SK-N-SH (cell line): ENCODE measurements around the gene KIF1A. TPM values are rescaled to one million over a fixed set of nuclear protein-coding genes. Genes with fewer than 3 reads are reported as not detected.

Experiments
- CTCF ChIA-PET: fragments of 300-600, 350-600 bp; formaldehyde crosslinking; extraction: SDS; loops from one replicate; lab custom pipeline; 2021; lab: Yijun Ruan, JAX
- POLR2A ChIA-PET: fragments of 350-600 bp; sonication (Branson Sonifier 250); formaldehyde crosslinking; extraction: SDS; loops from one replicate; lab custom pipeline; 2020; ENCODE audit warnings: antibody characterized with exemption, inconsistent platforms; lab: Yijun Ruan, JAX
- DNase-seq: peaks from one replicate; pipeline ENCODE4 v3.0.0; 2012
- H2AFZ ChIP-seq: fragments of 200-600 bp; sonication (generic); 2 replicates; pipeline ENCODE4 v1.8.1; 2016; ENCODE audit warnings: antibody characterized with exemption, mild to moderate bottlenecking, low read depth
- H3F3A ChIP-seq: fragments of 200-600 bp; sonication (generic); replicated peaks from 2 replicates; pipeline ENCODE3; 2016; ENCODE audit warnings: antibody characterized with exemption, mild to moderate bottlenecking; ENCODE audit not compliant: insufficient read depth
- H3K27ac ChIP-seq, 2 experiments: fragments of 200-500 bp in 1 of 2; fragments of 200-600 bp in 1 of 2; sonication (Bioruptor generic) in 1 of 2; sonication (generic), shearing (Covaris generic) in 1 of 2; 2 replicates each; pipeline versions ENCODE4 v1.5.1 to v1.6.1; 2014 to 2016; ENCODE audit warnings: low read depth in 2 of 2, inconsistent platforms in 1 of 2, low read length in 1 of 2, mild to moderate bottlenecking in 1 of 2, mixed read lengths in 1 of 2
- H3K27me3 ChIP-seq: fragments of 200-600 bp; sonication (generic), shearing (Covaris generic); 2 replicates; pipeline ENCODE4 v1.6.1; 2016; ENCODE audit warnings: mixed run types; ENCODE audit not compliant: insufficient read depth
- H3K36me3 ChIP-seq, 2 experiments: fragments of 200-500 bp in 1 of 2; fragments of 200-600 bp in 1 of 2; sonication (Bioruptor generic) in 1 of 2; sonication (generic) in 1 of 2; replicated peaks in 1 of 2; 2 replicates each; pipeline versions ENCODE3 to v1.5.1; 2014 to 2016; ENCODE audit warnings: low read length in 1 of 2, mild to moderate bottlenecking in 1 of 2; ENCODE audit not compliant: insufficient read depth in 2 of 2, control insufficient read depth in 1 of 2
- H3K4me1 ChIP-seq, 2 experiments: fragments of 200-500 bp in 1 of 2; fragments of 200-600 bp in 1 of 2; sonication (Bioruptor generic) in 1 of 2; sonication (generic), shearing (Covaris generic) in 1 of 2; 2 replicates each; pipeline versions ENCODE4 v1.5.1 to v1.6.1; 2014 to 2016; ENCODE audit warnings: low read depth in 1 of 2, low read length in 1 of 2, mixed run types in 1 of 2; ENCODE audit not compliant: insufficient read depth in 2 of 2, control insufficient read depth in 1 of 2
- H3K4me2 ChIP-seq: fragments of 200-600 bp; sonication (generic), shearing (Covaris generic); 2 replicates; pipeline ENCODE4 v1.6.1; 2017; ENCODE audit warnings: mixed run types
- H3K4me3 ChIP-seq, 2 experiments: fragments of 200-500 bp in 1 of 2; fragments of 200-600 bp in 1 of 2; sonication (Bioruptor generic) in 1 of 2; sonication (generic), shearing (Covaris generic) in 1 of 2; 2 replicates each; pipeline versions ENCODE4 v1.5.1 to v1.8.1; 2014 to 2016; ENCODE audit warnings: low read depth in 2 of 2, inconsistent platforms in 1 of 2, low read length in 1 of 2, mild to moderate bottlenecking in 1 of 2, mixed read lengths in 1 of 2, moderate library complexity in 1 of 2
- H3K79me2 ChIP-seq: fragments of 200-600 bp; sonication (generic); 2 replicates; pipeline ENCODE4 v1.8.1; 2017; ENCODE audit warnings: mild to moderate bottlenecking; ENCODE audit not compliant: insufficient read depth
- H3K9ac ChIP-seq: fragments of 200-600 bp; sonication (generic); 2 replicates; pipeline ENCODE4 v1.6.1; 2017; ENCODE audit warnings: mixed run types
- H3K9me2 ChIP-seq: fragments of 200-600 bp; sonication (generic); 2 replicates; pipeline ENCODE4 v1.6.1; 2017; ENCODE audit warnings: mixed run types
- H3K9me3 ChIP-seq: fragments of 200-600 bp; sonication (generic); 2 replicates; pipeline ENCODE4 v1.6.1; 2017; ENCODE audit warnings: mixed run types, mild to moderate bottlenecking, moderate library complexity
- H4K20me1 ChIP-seq: fragments of 200-600 bp; sonication (generic); 2 replicates; pipeline ENCODE4 v1.6.1; 2017; ENCODE audit warnings: mild to moderate bottlenecking, mixed run types; ENCODE audit not compliant: insufficient read depth
- EZH2phosphoT487 ChIP-seq: fragments of 200-600 bp; sonication (generic); IDR thresholded peaks from 2 replicates; pipeline ENCODE4 v1.6.1; 2017; ENCODE audit warnings: low read depth, mixed run types, mild to moderate bottlenecking, antibody characterized with exemption, moderate library complexity, borderline replicate concordance
- FOSL2 ChIP-seq: IDR thresholded peaks from 2 replicates; pipeline ENCODE4 v1.4.0; 2012; ENCODE audit warnings: low read depth, mild to moderate bottlenecking, moderate library complexity, borderline replicate concordance
- FOXJ3 ChIP-seq: sonication (generic); formaldehyde crosslinking; IDR thresholded peaks from 2 replicates; pipeline ENCODE4 v1.5.1; 2020; ENCODE audit warnings: mild to moderate bottlenecking, missing genetic modification reagents
- FOXM1 ChIP-seq: IDR thresholded peaks from 2 replicates; pipeline ENCODE4 v1.4.0; 2012; ENCODE audit warnings: low read depth, mild to moderate bottlenecking
- GABPA ChIP-seq: IDR thresholded peaks from 2 replicates; pipeline ENCODE4 v1.4.0; 2012; ENCODE audit warnings: low read depth, mild to moderate bottlenecking
- GATA2 ChIP-seq: sonication (generic); formaldehyde crosslinking; IDR thresholded peaks from 2 replicates; pipeline ENCODE4 v1.5.0; 2020; ENCODE audit warnings: mild to moderate bottlenecking, missing genetic modification reagents
- JUND ChIP-seq: IDR thresholded peaks from 2 replicates; pipeline ENCODE4 v1.4.0; 2012
- MAX ChIP-seq: IDR thresholded peaks from 2 replicates; pipeline ENCODE4 v1.4.0; 2012; ENCODE audit warnings: low read depth
- MEF2A ChIP-seq: IDR thresholded peaks from 2 replicates; pipeline ENCODE4 v1.4.0; 2012; ENCODE audit warnings: low read depth, borderline replicate concordance
- PBX3 ChIP-seq: IDR thresholded peaks from 2 replicates; pipeline ENCODE4; 2012
- REST ChIP-seq: IDR thresholded peaks from 2 replicates; pipeline ENCODE4 v1.6.1; 2012; ENCODE audit warnings: mild to moderate bottlenecking, low read depth, low read length, moderate library complexity
- RFX5 ChIP-seq: IDR thresholded peaks from 2 replicates; pipeline ENCODE4 v1.6.1; 2012; ENCODE audit warnings: mild to moderate bottlenecking, improper control_type of control experiment, low read length
- RXRA ChIP-seq: IDR thresholded peaks from 2 replicates; pipeline ENCODE4 v1.4.0; 2012; ENCODE audit warnings: low read depth, mild to moderate bottlenecking, borderline replicate concordance
- SIN3A ChIP-seq: IDR thresholded peaks from 2 replicates; pipeline ENCODE4 v1.6.1; 2012; ENCODE audit warnings: low read depth, mild to moderate bottlenecking, low read length, moderate library complexity, borderline replicate concordance
- SMC3 ChIP-seq: IDR thresholded peaks from 2 replicates; pipeline ENCODE4 v1.6.1; 2012; ENCODE audit warnings: low read depth, low read length, improper control_type of control experiment
- TEAD4 ChIP-seq: IDR thresholded peaks from 2 replicates; pipeline ENCODE4 v1.4.0; 2012; ENCODE audit warnings: mild to moderate bottlenecking, borderline replicate concordance; ENCODE audit not compliant: insufficient read depth
- USF2 ChIP-seq: fragments of 150-350 bp; IDR thresholded peaks from 2 replicates; pipeline ENCODE4 v1.6.1; 2017; ENCODE audit warnings: antibody characterized with exemption, low read length, low read depth, borderline replicate concordance
- YY1 ChIP-seq: IDR thresholded peaks from 2 replicates; pipeline ENCODE4 v1.4.0; 2012; ENCODE audit warnings: low read depth, mild to moderate bottlenecking
- WGBS: methylation state at CpG from one replicate; pipeline ENCODE4 v1.1.6; 2017; ENCODE audit warnings: low lambda C conversion rate; 5-methylcytosine and 5-hydroxymethylcytosine counted together
- polyA plus RNA-seq, 3 experiments: library from polyadenylated mRNA; depleted of rRNA; stranded (reverse); fragments of >200 nt; gene quantifications; 2 replicates each; pipeline ENCODE4 v1.2.3, GENCODE V29; 2012

Gene KIF1A
- polyA plus RNA-seq, 1 of the 3 experiments (the other 2 are of a cell fraction): 0.21 TPM

GRCh38 chr2:240782221-240782885, 37.7 kb downstream of the KIF1A start (continued):
- TF ChIP-seq EZH2phosphoT487: no peak
- no peak for TF ChIP-seq YY1
- no peak for TF ChIP-seq TEAD4
- no peak for TF ChIP-seq RFX5
- no peak for TF ChIP-seq GATA2
- TF ChIP-seq PBX3: no peak
- TF ChIP-seq, all 33 proteins: peak for 0

GRCh38 chr2:240781471-240782220, 38.4 kb downstream of the KIF1A start:
- H3K27me3 ChIP-seq: no peaks in the 10 kb centered on the region
- ChIA-PET CTCF (no interaction called here), POLR2A (interaction anchor here (0.6 kb wide), 1 partner anchor 41 kb away, joined by 4 read pairs; no protein-coding TSS in a partner anchor)
- no peaks in the 10 kb centered on the region for H4K20me1 ChIP-seq
- H3K79me2 ChIP-seq: no peaks in the 10 kb centered on the region
- H3K4me1 ChIP-seq: no peaks in the 10 kb centered on the region
- TF ChIP-seq MEF2A: no peak
- TF ChIP-seq FOXJ3: no peak
- TF ChIP-seq USF2: no peak
- TF ChIP-seq GABPA: no peak
- TF ChIP-seq MAX: no peak
- TF ChIP-seq RXRA: no peak
- TF ChIP-seq FOSL2: no peak
- TF ChIP-seq YY1: no peak
- no peak for TF ChIP-seq SMC3
- no peak for TF ChIP-seq SIN3A
- no peak for TF ChIP-seq REST
- no peak for TF ChIP-seq JUND
- TF ChIP-seq FOXM1: no peak
- H3K4me2 ChIP-seq: no peak overlapping the region
- no peak overlapping the region for H3K4me3 ChIP-seq
- no peaks in the 10 kb centered on the region for H3K36me3 ChIP-seq
- no peak overlapping the region for H3K9ac ChIP-seq
- 95% methylated on average over 58 of the region's 58 CpGs for WGBS
- H3K9me2 ChIP-seq: no peaks in the 10 kb centered on the region
- no peaks in the 10 kb centered on the region for H3K9me3 ChIP-seq
- H3K27ac ChIP-seq: no peak overlapping the region
- no peaks in the 10 kb centered on the region for H3F3A ChIP-seq
- no peak overlapping the region for H2AFZ ChIP-seq
- no peak for DNase-seq
